Ramos (cell line): ENCODE data around the gene CPA4.
"Not testable (repeated sequence)": the region's sequence is repeated elsewhere in the genome, so short reads cannot be mapped to it uniquely, and the experiment has no call there.

Source experiments
- in situ Hi-C: fragments of 300-500 bp; cut with MboI; formaldehyde crosslinking; loops from one replicate; pipeline ENCODE4 v1.14.3; 2022; ENCODE audit warnings: low sequenced_read_pairs; ENCODE audit not compliant: unreplicated experiment

CPA4 gene

DNA sequence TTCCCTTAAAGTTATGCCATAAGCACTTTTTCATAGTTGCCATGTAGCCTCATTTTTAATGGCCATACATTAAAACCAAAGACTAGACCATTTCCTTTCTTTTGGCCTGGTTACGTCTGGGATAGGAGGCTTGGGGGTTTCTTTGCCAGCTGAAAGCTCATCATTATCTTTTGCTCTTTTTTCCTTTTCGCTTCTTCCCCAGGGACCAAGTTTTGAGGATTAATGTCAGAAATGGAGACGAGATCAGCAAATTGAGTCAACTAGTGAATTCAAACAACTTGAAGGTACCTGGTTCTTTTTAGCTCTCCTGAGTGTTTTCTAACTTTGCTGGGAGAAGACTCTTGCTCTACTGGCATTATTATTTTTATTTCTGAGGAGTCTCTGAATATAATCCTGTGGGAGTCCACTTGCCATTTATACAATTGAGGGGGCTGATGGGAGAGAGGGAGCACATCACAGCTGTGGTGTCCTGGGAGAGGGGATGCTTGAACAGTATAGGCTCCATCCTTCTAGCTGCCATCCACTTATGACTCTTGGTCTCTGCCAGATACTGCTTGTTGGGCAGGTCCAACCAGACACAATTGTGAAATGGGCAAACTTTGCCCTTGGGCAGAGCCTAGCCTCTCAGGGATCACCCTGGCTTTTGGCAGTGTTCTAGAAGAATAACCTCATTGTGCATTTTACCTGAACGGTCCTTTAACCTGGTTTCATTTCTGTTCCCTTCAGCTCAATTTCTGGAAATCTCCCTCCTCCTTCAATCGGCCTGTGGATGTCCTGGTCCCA, 5.8 kb downstream of the CPA4 start:
- in situ Hi-C loops, result no loop called here

DNA sequence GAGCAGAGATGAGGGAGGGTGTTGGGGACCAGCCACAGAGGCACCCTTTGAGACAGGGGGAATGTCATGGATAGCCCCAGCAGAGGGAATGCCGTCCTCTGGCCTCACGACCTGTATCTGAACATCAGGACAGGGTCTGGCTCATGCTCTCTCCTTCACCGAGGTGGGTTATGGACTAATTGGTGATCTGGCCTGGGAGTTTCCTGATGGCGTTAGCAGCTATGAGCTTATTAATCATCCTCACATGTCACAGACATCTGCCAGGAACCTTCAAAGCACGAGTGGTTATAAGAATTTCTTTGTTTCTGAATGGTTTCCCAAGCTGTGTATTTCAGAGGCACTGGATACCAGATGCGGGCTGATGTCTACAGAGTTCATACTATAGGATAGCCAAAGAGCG, 6.9 kb downstream of the CPA4 start:
- in situ Hi-C loops, result no loop called here

DNA sequence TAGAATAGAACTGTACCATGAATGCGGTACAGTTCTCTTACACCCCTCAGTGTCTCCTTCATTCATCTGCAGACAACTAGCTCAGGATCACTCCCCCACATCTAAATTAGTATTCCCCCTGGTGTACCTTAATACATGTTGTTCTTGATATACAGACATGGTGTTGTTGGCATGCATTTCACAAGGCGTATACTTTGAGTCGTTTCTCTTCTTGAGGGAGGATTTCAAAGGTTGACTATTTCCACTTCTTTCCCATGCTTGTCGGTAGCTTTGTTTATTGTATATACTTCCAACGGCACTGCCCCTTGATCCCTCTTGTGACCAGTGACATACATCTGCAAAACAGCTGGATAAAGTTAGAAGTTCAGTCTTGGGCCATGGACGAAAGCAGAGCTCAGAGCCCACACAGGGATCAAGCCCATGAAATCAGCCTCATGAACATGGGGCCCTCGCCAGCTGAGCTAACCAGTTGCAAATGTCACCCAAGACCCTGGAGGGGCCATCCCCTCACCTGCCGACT, 8.6 kb downstream of the CPA4 start:
- in situ Hi-C loops, result no loop called here

DNA sequence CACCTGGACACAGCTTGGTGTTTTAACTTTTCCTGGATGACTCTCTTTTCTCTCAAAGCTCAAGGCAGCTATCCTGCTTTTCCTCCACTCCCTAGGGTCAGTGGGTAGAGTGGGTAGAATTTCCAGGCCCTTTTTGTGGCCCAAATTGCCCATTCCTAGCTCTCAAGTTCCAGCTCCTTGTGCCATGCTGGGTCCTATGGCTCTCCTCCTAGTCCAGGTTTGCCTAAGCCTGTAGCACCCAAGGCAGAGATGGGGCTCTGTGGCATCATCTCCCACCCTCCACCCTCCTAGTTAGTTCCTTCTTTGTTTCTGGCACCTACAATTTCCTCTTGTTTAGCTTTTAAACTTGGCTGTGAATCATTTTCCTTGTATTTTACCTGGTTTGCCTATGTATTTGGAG, 9.7 kb downstream of the CPA4 start:
- in situ Hi-C loops, result no loop called here

DNA sequence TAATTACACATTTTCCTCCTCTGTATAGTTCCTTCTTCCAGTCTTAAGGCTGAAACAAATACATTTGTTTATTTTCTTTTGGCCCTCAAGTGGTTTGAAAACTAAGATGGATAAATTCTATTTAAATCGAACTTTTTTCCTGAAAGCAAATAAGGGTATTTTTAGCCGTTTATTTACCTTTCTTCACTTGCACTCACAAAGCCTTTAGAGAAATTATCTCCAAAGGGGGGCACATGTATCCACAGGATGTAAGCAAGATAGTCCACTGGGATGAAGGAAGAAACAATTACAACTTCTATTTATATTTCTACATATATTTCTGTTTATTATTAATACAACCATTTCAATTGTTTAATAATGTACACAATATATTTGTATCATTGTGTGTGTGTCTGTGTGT, 10.2 kb downstream of the CPA4 start:
- in situ Hi-C loops, result no loop called here

DNA sequence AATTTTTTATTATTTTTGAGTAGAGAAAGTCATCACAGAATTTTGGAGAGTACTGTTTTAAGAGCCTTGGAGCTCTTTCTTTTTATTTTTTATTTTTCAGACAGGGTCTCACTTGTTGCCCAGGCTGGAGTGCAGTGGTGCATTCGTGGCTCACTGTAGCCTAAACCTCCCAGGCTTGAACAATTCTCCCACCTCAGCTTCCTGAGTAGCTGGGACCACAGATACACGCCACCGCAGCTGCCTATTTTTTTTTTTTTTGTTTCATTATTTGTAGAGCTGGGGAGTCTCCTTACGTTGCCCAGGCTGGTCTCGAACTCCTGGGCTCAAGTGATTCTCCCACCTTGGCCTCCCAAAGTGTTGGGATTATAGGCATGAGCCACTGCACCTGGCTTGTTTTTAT, 10.6 kb downstream of the CPA4 start:
- in situ Hi-C loops, result no loop called here

DNA sequence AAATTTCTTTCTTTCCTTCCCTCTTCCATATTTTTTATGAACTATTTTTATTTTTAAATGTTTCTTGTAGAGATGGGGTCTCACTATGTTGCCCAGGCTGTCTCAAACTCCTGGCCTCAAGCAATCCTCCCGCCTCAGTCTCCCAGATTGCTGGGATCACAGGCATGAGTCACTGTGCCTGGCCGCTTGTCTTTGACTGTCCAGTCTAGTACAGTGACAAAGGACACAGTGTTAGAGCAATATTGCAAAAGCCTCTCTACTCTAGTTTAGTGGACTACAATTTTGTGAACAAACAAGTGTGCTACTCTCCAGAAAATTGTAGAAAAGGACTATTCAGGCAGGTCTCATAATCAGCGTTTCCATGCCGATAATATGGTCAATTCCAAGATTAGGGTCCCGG, 11.0 kb downstream of the CPA4 start:
- in situ Hi-C loops, result no loop called here

DNA sequence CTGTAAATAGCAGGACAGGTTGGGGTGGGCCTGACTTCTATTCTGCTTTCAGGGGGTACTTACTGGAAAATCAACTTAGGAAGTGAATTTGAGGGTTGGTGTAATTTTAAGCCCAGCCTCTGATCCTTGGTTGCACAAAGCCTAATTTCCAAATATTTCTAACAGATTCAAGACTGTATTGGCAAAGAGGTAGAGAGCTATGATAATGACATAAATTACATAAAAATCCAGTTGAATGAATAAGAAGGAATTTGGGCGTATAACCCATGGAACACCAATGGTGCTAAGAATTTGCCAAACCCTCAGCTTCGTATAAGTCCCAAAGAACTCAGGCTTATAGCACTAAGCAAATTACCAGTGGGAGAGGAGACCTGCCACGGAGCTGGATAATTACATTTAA, 11.9 kb downstream of the CPA4 start:
- in situ Hi-C loops, result no loop called here

DNA sequence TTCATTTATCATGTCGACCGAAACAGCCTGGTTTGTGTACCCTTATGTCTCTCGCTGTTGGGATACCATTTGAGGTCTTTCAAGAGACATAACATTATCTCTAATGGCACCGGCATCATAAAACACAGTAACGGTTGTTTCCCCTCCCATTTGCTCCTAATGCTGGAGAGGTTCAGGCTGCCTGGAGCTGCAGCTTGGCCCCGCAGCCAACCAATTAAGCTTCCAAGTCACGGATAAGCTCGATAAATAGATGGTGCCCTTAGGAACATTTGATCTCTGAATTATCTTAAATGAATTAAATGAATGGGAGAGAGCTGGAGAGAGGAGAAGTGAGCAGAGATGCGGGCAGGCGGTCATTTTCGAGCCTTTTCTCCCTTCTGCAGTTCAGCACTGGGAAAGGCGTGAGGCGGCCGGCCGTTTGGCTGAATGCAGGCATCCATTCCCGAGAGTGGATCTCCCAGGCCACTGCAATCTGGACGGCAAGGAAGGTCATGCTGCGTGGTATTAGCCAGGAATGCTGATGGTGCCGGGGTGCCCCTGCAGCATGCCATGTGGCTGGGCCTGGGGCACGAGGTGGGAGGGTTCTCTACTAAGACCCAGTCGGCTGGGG, 12.6 kb downstream of the CPA4 start:
- in situ Hi-C loops, result no loop called here

DNA sequence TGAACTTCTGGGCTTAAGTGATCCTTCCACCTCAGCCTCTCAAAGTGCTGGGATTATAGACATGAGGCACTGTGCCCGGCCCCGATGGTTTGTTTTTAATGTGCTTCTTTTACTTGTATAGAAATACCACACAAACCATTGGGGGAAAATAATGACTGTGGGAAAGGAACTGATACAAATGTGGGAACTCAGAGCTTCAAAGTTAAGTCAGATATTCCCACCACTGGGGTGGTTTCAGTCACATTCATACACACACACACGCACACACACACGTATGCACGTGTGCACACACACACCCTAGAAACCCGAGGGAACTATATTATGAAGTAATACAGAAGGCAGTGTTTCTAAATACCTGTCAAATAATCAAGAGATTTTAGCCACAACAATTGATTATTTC, 17.0 kb downstream of the CPA4 start:
- in situ Hi-C loops, result no loop called here

DNA sequence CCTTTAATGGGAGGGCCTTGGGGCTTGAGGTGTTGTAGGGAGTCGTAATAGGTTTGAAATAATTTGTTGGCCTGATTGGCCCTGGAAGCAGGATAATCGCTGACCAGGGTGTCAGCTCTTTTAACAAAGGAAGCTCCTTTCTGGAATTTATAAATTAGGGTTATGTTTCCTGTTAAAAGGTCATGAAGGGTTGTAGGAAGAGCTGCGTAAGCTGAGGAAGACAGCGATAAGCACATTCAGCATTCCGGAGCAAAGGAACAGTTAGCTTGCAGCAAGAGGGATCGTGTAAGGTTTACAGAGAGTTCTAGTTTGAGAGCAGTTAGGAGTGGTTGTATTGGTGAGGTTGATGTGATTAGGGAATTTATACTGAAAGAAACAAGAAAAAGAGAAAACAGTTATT, 21.3 kb downstream of the CPA4 start:
- in situ Hi-C loops, result no loop called here

DNA sequence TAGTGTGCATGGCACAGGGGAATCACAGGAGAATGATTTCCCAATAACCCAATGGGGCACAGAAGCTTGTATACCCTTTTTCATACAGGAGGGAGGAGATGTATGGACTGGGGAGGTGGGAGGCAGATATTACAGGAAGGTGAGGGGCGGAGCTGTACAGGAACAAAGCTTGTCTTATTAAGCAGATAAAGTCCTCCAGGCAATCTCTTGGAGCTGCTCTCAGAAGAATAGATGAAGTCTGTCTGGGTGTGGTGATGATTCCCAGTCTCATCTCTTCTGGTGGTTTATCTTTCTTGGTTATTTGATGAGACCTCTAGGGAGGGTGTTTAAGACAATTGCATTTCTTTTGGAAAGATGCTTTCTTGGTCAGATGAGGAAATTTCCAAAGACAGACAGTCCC, 26.6 kb downstream of the CPA4 start:
- in situ Hi-C loops, result no loop called here

DNA sequence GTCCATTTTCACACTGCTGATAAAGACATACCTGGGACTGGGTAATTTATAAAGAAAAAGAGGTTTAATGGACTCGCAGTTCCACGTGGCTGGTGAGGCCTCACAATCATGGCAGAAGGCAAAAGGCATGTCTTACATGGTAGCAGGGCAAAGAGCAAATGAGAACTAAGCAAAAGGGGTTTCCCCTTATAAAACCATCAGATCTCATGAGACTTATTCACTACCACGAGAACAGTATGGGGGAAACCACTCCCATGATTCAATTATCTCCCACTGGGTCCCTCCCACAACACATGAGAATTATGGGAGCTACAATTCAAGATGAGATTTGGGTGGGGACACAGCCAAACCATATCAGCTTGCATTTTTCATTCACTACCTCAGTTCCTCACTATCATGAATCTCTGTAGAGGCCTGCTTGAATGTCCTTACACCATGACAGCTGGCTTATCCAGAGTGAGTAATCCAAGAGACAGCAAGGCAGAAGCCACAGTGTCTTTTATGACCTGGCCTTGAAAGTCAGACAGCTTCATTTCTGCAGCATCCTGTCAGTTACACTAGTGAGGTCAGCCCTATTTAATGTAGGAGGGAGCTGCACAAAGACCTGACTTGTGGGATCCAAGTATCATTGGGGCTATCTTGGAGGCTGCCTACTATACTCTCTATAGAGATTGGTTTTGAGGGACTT, 28.7 kb downstream of the CPA4 start:
- in situ Hi-C loops, result not testable (repeated sequence)

DNA sequence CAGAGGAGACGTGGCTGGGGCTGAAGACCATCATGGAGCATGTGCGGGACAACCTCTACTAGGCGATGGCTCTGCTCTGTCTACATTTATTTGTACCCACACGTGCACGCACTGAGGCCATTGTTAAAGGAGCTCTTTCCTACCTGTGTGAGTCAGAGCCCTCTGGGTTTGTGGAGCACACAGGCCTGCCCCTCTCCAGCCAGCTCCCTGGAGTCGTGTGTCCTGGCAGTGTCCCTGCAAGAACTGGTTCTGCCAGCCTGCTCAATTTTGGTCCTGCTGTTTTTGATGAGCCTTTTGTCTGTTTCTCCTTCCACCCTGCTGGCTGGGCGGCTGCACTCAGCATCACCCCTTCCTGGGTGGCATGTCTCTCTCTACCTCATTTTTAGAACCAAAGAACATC, 29.7 kb downstream of the CPA4 start:
- in situ Hi-C loops, result no loop called here

DNA sequence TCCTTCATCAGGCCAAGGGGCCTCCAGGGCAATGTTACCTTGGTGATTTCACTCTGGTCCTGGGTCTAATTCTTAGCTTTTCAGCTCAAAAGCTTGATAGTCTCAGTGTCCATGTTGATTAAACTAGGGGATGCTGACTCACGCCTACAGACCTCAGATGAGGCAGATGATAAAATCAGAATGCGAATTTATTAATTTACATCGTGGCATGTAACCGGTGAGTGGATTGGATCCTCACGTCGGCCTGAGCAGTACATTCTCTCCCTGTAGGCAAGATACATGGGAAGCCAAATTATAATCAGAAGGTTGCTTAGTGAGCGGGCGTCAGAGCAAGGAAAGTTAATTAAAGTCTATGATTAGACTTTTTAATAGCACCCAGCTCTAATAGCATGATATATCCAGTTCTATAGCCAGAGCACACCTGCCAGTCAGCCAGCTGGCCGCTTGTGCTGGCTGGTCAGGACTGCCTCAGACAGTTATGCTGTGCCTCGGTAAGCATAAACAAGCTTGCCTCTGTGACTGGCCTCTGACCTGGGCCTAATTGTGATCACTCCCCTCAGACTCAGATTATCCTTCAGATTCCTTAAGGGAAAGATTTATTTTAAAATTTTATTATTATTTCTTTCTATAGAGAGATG, 31.5 kb downstream of the CPA4 start:
- in situ Hi-C loops, result no loop called here

DNA sequence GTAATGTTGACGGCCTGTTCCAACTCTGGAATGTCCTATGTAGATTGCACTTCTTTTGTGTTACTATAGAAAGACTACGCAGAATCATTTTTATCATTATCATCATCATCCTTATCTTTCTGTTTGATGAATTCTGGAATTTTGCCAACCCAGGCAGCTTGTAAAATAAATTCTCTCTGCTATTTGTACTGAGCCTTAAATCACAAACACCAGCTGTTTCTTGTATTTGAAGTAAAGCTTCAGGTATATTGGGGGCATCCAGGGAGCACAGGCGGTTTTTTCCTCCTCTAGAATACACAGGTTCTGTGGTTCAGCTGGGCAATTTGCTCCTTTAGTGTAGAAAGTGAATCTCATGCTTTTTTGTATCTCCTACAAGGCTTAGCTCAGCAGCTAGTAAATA, 36.7 kb downstream of the CPA4 start:
- in situ Hi-C loops, result no loop called here

DNA sequence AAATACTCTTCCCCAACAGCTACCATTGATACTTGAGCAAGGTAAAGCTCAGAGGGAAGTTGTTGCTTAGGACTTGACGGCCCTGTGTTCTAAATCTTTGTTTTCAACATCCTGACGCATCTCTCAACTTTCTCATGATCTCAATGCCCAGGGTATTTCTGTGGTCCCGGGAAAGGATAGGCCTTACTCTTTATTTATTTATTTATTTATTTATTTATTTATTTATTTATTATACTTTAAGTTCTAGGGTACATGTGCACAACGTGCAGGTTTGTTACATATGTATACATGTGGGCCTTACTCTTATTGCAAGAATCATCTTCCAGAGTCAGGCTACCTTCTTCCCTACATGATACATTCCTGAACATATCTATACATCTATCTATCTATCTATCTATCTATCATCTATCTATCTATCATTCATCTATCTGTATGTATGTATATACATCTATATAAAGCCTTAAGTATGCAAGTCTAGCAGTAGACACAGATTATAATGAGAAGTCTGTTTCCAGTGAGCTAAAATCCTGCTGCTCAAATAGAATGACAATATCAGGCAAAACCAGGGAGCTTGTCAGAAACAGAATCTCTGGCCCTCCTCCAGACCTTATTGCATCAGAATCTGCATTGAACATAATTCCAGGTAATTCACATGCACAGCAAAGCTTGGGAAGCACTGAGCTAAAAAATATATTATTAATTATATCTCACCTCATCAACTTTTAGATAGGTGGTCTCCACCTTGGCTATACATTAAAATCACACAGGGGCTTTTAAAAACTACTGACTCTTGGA, 39.5 kb downstream of the CPA4 start:
- in situ Hi-C loops, result no loop called here

DNA sequence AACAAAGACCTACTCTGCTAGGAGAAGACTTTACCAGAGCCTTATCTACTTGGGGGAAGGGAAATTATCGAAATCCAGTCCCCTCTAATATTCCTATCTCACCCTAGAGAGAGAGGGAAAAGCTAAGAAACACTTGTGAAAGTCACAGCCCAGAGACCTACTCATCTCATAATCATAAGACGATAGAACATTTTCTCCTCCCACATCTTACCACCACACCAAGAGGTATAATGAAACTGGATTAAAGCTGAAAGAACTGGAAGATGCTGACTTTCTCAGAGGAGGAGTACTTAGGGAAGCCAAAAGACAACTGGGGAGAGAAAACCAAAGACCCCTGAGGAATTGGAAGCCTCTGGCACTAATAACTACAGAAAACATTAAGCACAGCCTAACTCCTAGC, 40.9 kb downstream of the CPA4 start:
- in situ Hi-C loops, result no loop called here

DNA sequence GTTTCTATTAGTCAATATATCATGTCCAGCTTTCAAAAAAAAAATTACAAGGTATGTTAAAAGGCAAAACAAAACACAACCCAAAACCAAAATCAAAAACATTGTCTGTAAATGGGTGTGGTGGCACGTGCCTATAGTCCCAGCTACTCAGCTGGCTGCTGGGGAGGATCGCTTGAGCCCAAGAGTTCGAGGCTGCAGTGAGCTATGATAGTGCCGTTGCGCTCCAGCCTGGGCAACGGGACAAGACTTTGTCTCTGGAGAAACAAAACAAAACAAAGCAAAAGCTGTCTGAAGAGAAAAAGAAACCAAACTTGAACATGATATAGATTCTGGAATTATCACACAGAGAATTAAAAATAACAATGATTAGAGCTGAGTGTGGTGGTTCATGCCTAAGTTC, 41.3 kb downstream of the CPA4 start:
- in situ Hi-C loops, result no loop called here

DNA sequence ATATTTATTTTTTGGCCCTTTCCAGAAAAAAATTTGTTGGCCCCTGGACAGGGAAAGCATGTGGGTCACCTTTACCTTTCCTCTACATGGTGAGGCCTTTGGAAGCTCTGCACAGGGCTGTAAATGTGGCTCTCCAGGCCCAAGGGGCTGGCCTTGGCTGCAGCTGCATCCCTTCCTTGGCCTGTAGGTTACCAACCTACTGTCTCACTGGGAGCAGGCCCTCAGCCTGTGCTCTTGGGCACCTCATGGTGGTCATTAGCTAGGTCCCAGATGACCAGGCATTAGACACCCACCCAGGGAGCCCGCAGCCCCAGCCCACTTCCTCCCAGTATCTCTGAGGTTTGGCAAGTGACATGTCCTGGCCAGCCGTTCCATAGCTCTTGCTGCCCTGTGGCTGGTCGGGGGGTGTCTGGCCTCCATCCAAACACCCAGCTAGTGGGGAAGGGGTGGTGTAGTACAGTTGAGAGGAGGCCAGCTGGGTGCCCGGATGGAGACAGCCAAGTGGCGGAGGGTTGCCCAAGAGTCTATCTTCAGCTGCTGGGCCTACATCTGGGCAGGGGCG, 44.5 kb downstream of the CPA4 start:
- in situ Hi-C loops, result no loop called here
